GM12873 (cell line): Measurements from ENCODE around the gene LMAN1L.

ENCODE experiments used
- CTCF ChIP-seq: IDR thresholded peaks from 2 replicates; pipeline ENCODE4 v1.5.1; 2012; ENCODE audit warnings: low read depth, mild to moderate bottlenecking, moderate library complexity, low read length, control low read depth; ENCODE audit not compliant: insufficient read depth; ENCODE audit errors: missing control alignments

Gene LMAN1L

GRCh38 chr15:74777769-74778598 is 34.7 kb upstream of the LMAN1L start:
- TF ChIP-seq CTCF = no peak

- TF ChIP-seq CTCF = no peak
Observed at GRCh38 chr15:74778599-74778970, 34.0 kb upstream of the LMAN1L start.

- no peak for TF ChIP-seq CTCF
Observed at GRCh38 chr15:74779162-74779648, 33.4 kb upstream of the LMAN1L start.

GRCh38 chr15:74780523-74781430 is 31.9 kb upstream of the LMAN1L start:
- TF ChIP-seq CTCF = no peak

- TF ChIP-seq CTCF = peak; percentile 68
Observed at GRCh38 chr15:74781431-74782258, 31.0 kb upstream of the LMAN1L start, which contains the start of gene CSK. TSS of gene CSK (plus strand) at chr15:74782080. CDS start at chr15:74798298, 16,218 bp downstream.

- no peak for TF ChIP-seq CTCF
Observed at GRCh38 chr15:74782259-74783071, 30.2 kb upstream of the LMAN1L start.
